Measurements from ENCODE around the gene ZNF746. TPM values are rescaled to one million over a fixed set of nuclear protein-coding genes. Genes with fewer than 3 reads are reported as not detected.

The ZNF746 gene
- total and polyA plus RNA-seq, 2 of the 13 experiments (the other 11 are each of a cell fraction or from before 2014, with no cell fraction given) = 3.8 to 8.1 TPM

- TF ChIP-seq ZMAT3 (CRISPR knock-in tag; conservative IDR thresholded peaks at IDR 0.05) (no peak), GATAD1 (CRISPR knock-in tag; IDR thresholded peaks at IDR 0.05) (peak; percentile 90), CREB1 (IDR thresholded peaks at IDR 0.05) (no peak), CREB1 (CRISPR knock-in tag; IDR thresholded peaks at IDR 0.05) (no peak), HOXA3 (CRISPR knock-in tag; IDR thresholded peaks at IDR 0.05) (peak; percentile 64; the same call in 1 of the 2 replicates), PHF5A (CRISPR knock-in tag; IDR thresholded peaks at IDR 0.05; ENCODE audit: low read depth, unreplicated experiment) (no peak), ZNF430 (CRISPR knock-in tag; IDR thresholded peaks at IDR 0.05) (no peak), ZNF605 (CRISPR knock-in tag; IDR thresholded peaks at IDR 0.05) (no peak), ZBTB46 (CRISPR knock-in tag; IDR thresholded peaks at IDR 0.05; ENCODE audit: borderline replicate concordance) (no peak), ZNF460 (CRISPR knock-in tag; IDR thresholded peaks at IDR 0.05; ENCODE audit: borderline replicate concordance) (no peak), MXD1 (CRISPR knock-in tag; IDR thresholded peaks at IDR 0.05) (no peak), ZNF777 (CRISPR knock-in tag; IDR thresholded peaks at IDR 0.05) (peak; percentile 98), ZNF678 (CRISPR knock-in tag; IDR thresholded peaks at IDR 0.05) (no peak), ISL2 (CRISPR knock-in tag; IDR thresholded peaks at IDR 0.05) (no peak), CAMTA2 (CRISPR knock-in tag; IDR thresholded peaks at IDR 0.05; ENCODE audit: borderline replicate concordance) (no peak), MATR3 (CRISPR knock-in tag; IDR thresholded peaks at IDR 0.05) (no peak), THYN1 (CRISPR knock-in tag; IDR thresholded peaks at IDR 0.05; ENCODE audit: borderline replicate concordance, low read depth) (no peak), ELF1 (CRISPR knock-in tag; IDR thresholded peaks at IDR 0.05) (no peak), ZUFSP (CRISPR knock-in tag; IDR thresholded peaks at IDR 0.05; ENCODE audit: borderline replicate concordance) (no peak), DZIP1 (CRISPR knock-in tag; IDR thresholded peaks at IDR 0.05) (0 out of 2 replicates have a peak, but pooled peaks have one; percentile 39), UBTF (CRISPR knock-in tag; IDR thresholded peaks at IDR 0.05) (peak; percentile 96), RBFOX2 (IDR thresholded peaks at IDR 0.05; ENCODE audit: low read depth, low read length) (peak; percentile 84)
Measured at GRCh38 chr7:149460493-149461277, 36.9 kb downstream of the ZNF746 start, which contains the start of gene ZNF777 (continued).
